Stimulated activated CD4-positive, alpha-beta T cell treated with anti-CD3 and anti-CD28 coated beads, Interleukin-2, amount 100 ng/mL, for 48 hours (primary cell): ENCODE measurements around the gene FYN.

Experiments used
- DNase-seq, 2 donors: peaks; one replicate each; pipeline ENCODE4 v3.0.0-alpha.2; 2020

FYN gene

GRCh38 chr6:111829998-111830397 lies 43.3 kb downstream of the FYN start:
- DNase-seq = no peak

GRCh38 chr6:111829581-111829980 lies 43.7 kb downstream of the FYN start:
- no peak for DNase-seq

- DNase-seq = no peak
Observed at GRCh38 chr6:111828809-111829208, 44.4 kb downstream of the FYN start.

GRCh38 chr6:111825439-111826086 lies 47.7 kb downstream of the FYN start:
- no peak for DNase-seq

- DNase-seq = no peak
Observed at GRCh38 chr6:111824608-111825337, 48.5 kb downstream of the FYN start.

GRCh38 chr6:111823831-111824607 lies 49.2 kb downstream of the FYN start:
- no peak for DNase-seq

GRCh38 chr6:111823012-111823411 lies 50.2 kb downstream of the FYN start:
- DNase-seq = no peak

GRCh38 chr6:111819458-111819857 lies 53.8 kb downstream of the FYN start:
- no peak for DNase-seq

GRCh38 chr6:111818539-111819226 lies 54.6 kb downstream of the FYN start:
- DNase-seq = no peak

GRCh38 chr6:111817451-111818120 lies 55.7 kb downstream of the FYN start:
- DNase-seq = no peak

- no peak for DNase-seq
Observed at GRCh38 chr6:111813677-111814310, 59.5 kb downstream of the FYN start.

- no peak for DNase-seq
Observed at GRCh38 chr6:111813237-111813636, 60.0 kb downstream of the FYN start.

- no peak for DNase-seq
Observed at GRCh38 chr6:111812060-111813038, 60.9 kb downstream of the FYN start.

GRCh38 chr6:111810294-111811131 lies 62.7 kb downstream of the FYN start:
- DNase-seq = no peak

- no peak for DNase-seq
Observed at GRCh38 chr6:111809766-111810165, 63.5 kb downstream of the FYN start.

GRCh38 chr6:111809264-111809663 lies 64.0 kb downstream of the FYN start:
- no peak for DNase-seq

- no peak for DNase-seq
Observed at GRCh38 chr6:111808493-111808892, 64.8 kb downstream of the FYN start.

GRCh38 chr6:111806561-111807497 lies 66.4 kb downstream of the FYN start:
- DNase-seq = no peak

GRCh38 chr6:111806165-111806547 lies 67.1 kb downstream of the FYN start:
- no peak for DNase-seq
